NCI-H460 (cell line): Measurements from ENCODE around the gene TPD52L1. TPM values are rescaled to one million over a fixed set of nuclear protein-coding genes. Genes with fewer than 3 reads are reported as not detected.
"Not testable (repeated sequence)": the region's sequence is repeated elsewhere in the genome, so short reads cannot be mapped to it uniquely, and the experiment has no call there.

ENCODE experiments used
- DNase-seq: peaks from one replicate; pipeline ENCODE4 v3.0.0-alpha.2; 2016; ENCODE audit warnings: low read depth; ENCODE audit errors: extremely low read depth
- total RNA-seq: library from RNA; depleted of rRNA; stranded (reverse); fragments of >200 nt; shearing (Covaris generic); gene quantifications from 2 replicates; pipeline ENCODE4 v1.2.3, GENCODE V29; 2014

Gene TPD52L1
- total RNA-seq, 1 experiment from 2014 or later: 96.1 TPM

GRCh38 chr6:125264476-125264875 lies 110.9 kb downstream of the TPD52L1 start:
- DNase-seq: no peak

- no peak for DNase-seq
These were observed 114.4 kb downstream of the TPD52L1 start for GRCh38 chr6:125267806-125268523.

GRCh38 chr6:125268765-125269164 lies 115.2 kb downstream of the TPD52L1 start:
- no peak for DNase-seq

GRCh38 chr6:125269328-125269985 lies 115.9 kb downstream of the TPD52L1 start:
- no peak for DNase-seq

GRCh38 chr6:125270380-125270779 lies 116.8 kb downstream of the TPD52L1 start:
- DNase-seq: no peak

GRCh38 chr6:125271486-125272159 lies 118.0 kb downstream of the TPD52L1 start:
- DNase-seq: no peak

- DNase-seq: no peak
These were observed 119.7 kb downstream of the TPD52L1 start for GRCh38 chr6:125273251-125273650.

GRCh38 chr6:125273965-125274364 lies 120.4 kb downstream of the TPD52L1 start:
- DNase-seq: peak; percentile 25

- no peak for DNase-seq
These were observed 121.4 kb downstream of the TPD52L1 start for GRCh38 chr6:125274935-125275334.

- no peak for DNase-seq
These were observed 122.2 kb downstream of the TPD52L1 start for GRCh38 chr6:125275779-125276178.

- DNase-seq: no peak
These were observed 124.3 kb downstream of the TPD52L1 start for GRCh38 chr6:125277838-125278237.

- no peak for DNase-seq
These were observed 126.4 kb downstream of the TPD52L1 start for GRCh38 chr6:125279961-125280360.

GRCh38 chr6:125280370-125281035 lies 126.9 kb downstream of the TPD52L1 start:
- DNase-seq: not testable (repeated sequence)

GRCh38 chr6:125282470-125282869 lies 128.9 kb downstream of the TPD52L1 start:
- DNase-seq: not testable (repeated sequence)

- no peak for DNase-seq
These were observed 131.8 kb downstream of the TPD52L1 start for GRCh38 chr6:125285353-125285752.

- DNase-seq: no peak
These were observed 132.4 kb downstream of the TPD52L1 start for GRCh38 chr6:125285936-125286335.

GRCh38 chr6:125287718-125288117 lies 134.1 kb downstream of the TPD52L1 start:
- no peak for DNase-seq

- DNase-seq: no peak
These were observed 140.0 kb downstream of the TPD52L1 start for GRCh38 chr6:125293587-125293986.

GRCh38 chr6:125294036-125294435 lies 140.5 kb downstream of the TPD52L1 start:
- no peak for DNase-seq

- DNase-seq: no peak
These were observed 141.4 kb downstream of the TPD52L1 start for GRCh38 chr6:125294925-125295324.

GRCh38 chr6:125296471-125296870 lies 142.9 kb downstream of the TPD52L1 start:
- DNase-seq: no peak
